Fibroblast of pulmonary artery (primary cell): ENCODE data around the gene ENPP6.

Experiments used
- DNase-seq: peaks from one replicate; pipeline ENCODE4 v3.0.0-alpha.2; 2010; ENCODE audit warnings: low read depth
- H3K4me3 ChIP-seq: replicated peaks from 2 replicates; pipeline ENCODE4 v1.5.1; 2011; ENCODE audit warnings: low read depth, mild to moderate bottlenecking, control low read depth, low read length, moderate library complexity
- CTCF ChIP-seq: IDR thresholded peaks from 2 replicates; pipeline ENCODE4 v1.5.1; 2011; ENCODE audit warnings: mild to moderate bottlenecking, control low read depth, low read length, inconsistent platforms; ENCODE audit errors: missing control alignments

ENPP6 gene

GRCh38 chr4:184201179-184201578 is 16.5 kb downstream of the ENPP6 start:
- no peak for TF ChIP-seq CTCF
- DNase-seq: no peak
- no peak overlapping the region for H3K4me3 ChIP-seq

- H3K4me3 ChIP-seq: no peak overlapping the region
- no peak for TF ChIP-seq CTCF
- DNase-seq: no peak
These were observed 17.4 kb downstream of the ENPP6 start for GRCh38 chr4:184200296-184200695.

GRCh38 chr4:184199780-184200179 is 17.9 kb downstream of the ENPP6 start:
- no peak for TF ChIP-seq CTCF
- DNase-seq: no peak

GRCh38 chr4:184198190-184198589 is 19.5 kb downstream of the ENPP6 start:
- no peak for DNase-seq
- TF ChIP-seq CTCF: no peak
- no peak overlapping the region for H3K4me3 ChIP-seq

More at GRCh38 chr4:184199780-184200179, 17.9 kb downstream of the ENPP6 start:
- no peak overlapping the region for H3K4me3 ChIP-seq

GRCh38 chr4:184197536-184198082 is 20.1 kb downstream of the ENPP6 start:
- no peak overlapping the region for H3K4me3 ChIP-seq
- TF ChIP-seq CTCF: no peak
- no peak for DNase-seq

GRCh38 chr4:184196730-184197385 is 20.8 kb downstream of the ENPP6 start:
- DNase-seq: no peak
- H3K4me3 ChIP-seq: no peak overlapping the region
- TF ChIP-seq CTCF: no peak
